GM18519 (cell line): ENCODE measurements around the gene GJC1.

Source experiments
- ATAC-seq: cut with Tn5 transposase; IDR thresholded peaks from one replicate; pipeline ENCODE4 v1.9.1; 2021; ENCODE audit warnings: mild to moderate bottlenecking, moderate library complexity; ENCODE audit not compliant: unreplicated experiment, low FRiP score

The GJC1 gene

GRCh38 chr17:44804302-44805089 lies 25.6 kb downstream of the GJC1 start:
- no peak for ATAC-seq

GRCh38 chr17:44801880-44802279 lies 28.2 kb downstream of the GJC1 start:
- no peak for ATAC-seq

- no peak for ATAC-seq
Measured at GRCh38 chr17:44798356-44798755, 31.7 kb downstream of the GJC1 start.

GRCh38 chr17:44797802-44798201 lies 32.3 kb downstream of the GJC1 start:
- ATAC-seq = no peak

GRCh38 chr17:44796731-44797130 lies 33.4 kb downstream of the GJC1 start:
- no peak for ATAC-seq

- no peak for ATAC-seq
Measured at GRCh38 chr17:44795928-44796327, 34.2 kb downstream of the GJC1 start.

- no peak for ATAC-seq
Measured at GRCh38 chr17:44795421-44795820, 34.7 kb downstream of the GJC1 start.

- no peak for ATAC-seq
Measured at GRCh38 chr17:44794851-44795413, 35.2 kb downstream of the GJC1 start.

GRCh38 chr17:44793885-44794842 lies 35.9 kb downstream of the GJC1 start:
- ATAC-seq = no peak

GRCh38 chr17:44792276-44792675 lies 37.8 kb downstream of the GJC1 start:
- ATAC-seq = no peak

GRCh38 chr17:44788139-44788538 lies 41.9 kb downstream of the GJC1 start:
- no peak for ATAC-seq

GRCh38 chr17:44787271-44787940 lies 42.7 kb downstream of the GJC1 start:
- ATAC-seq = no peak

- no peak for ATAC-seq
Measured at GRCh38 chr17:44786551-44787081, 43.5 kb downstream of the GJC1 start.

GRCh38 chr17:44785921-44786320 lies 44.2 kb downstream of the GJC1 start:
- no peak for ATAC-seq

GRCh38 chr17:44782326-44782850 lies 47.7 kb downstream of the GJC1 start:
- no peak for ATAC-seq

- no peak for ATAC-seq
Measured at GRCh38 chr17:44781551-44782325, 48.3 kb downstream of the GJC1 start.

- no peak for ATAC-seq
Measured at GRCh38 chr17:44780845-44781480, 49.1 kb downstream of the GJC1 start.

GRCh38 chr17:44780161-44780560 lies 49.9 kb downstream of the GJC1 start:
- ATAC-seq = no peak
